ENCODE measurements around the gene HLCS.

The HLCS gene

DNA sequence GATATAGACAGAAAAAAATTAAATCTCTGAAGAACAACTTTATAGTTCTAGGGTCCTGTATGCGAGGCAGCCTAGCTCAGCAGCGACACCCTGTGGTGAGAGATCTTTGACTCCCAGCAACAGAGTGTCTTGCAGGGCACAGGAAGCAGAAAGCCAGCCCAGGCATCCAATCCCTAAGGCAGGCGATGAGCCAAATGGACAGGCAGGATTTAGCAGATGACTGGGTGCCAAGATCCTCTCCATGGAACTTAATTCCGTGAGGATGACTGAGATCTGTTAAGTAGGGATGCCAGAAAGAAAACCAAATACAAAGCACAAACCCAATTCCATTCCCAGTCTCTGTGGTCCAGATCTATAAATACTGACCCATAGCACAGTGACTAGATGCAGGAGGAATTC is 38.8 kb downstream of the HLCS start:
- Histone ChIP-seq H3K9me3 (replicated peaks; ENCODE audit: insufficient read depth, low read length) (no peaks in the 10 kb centered on the region), H3K4me2 (ENCODE audit: low read depth, low read length) (no peak overlapping the region), H3K27me3 (replicated peaks; ENCODE audit: insufficient read depth, low read length) (no peaks in the 10 kb centered on the region), H4K20me1 (ENCODE audit: insufficient read depth, low read length) (no peaks in the 10 kb centered on the region), H3K9ac (ENCODE audit: low read length) (no peak overlapping the region), H3K4me3 (ENCODE audit: low read length) (no peak overlapping the region), H3K36me3 (replicated peaks; ENCODE audit: insufficient read depth, low read length) (no peaks in the 10 kb centered on the region), H3F3A (ENCODE audit: insufficient read depth, low read length) (no peaks in the 10 kb centered on the region), H3K9me2 (replicated peaks; ENCODE audit: insufficient read depth, low read length) (no peaks in the 10 kb centered on the region), H3K4me1 (ENCODE audit: low read length) (peaks cover 12% of the 10 kb centered on the region), H3K79me2 (ENCODE audit: low read length) (no peaks in the 10 kb centered on the region), H2AFZ (ENCODE audit: low read length) (no peak overlapping the region), H3K27ac (ENCODE audit: low read length) (no peak overlapping the region)
- peak; percentile 74 for DNase-seq
- no peak for TF ChIP-seq EZH2 (optimal IDR thresholded peaks at IDR 0.05; ENCODE audit: low read depth, low read length)
- TF ChIP-seq, protein P1, sequence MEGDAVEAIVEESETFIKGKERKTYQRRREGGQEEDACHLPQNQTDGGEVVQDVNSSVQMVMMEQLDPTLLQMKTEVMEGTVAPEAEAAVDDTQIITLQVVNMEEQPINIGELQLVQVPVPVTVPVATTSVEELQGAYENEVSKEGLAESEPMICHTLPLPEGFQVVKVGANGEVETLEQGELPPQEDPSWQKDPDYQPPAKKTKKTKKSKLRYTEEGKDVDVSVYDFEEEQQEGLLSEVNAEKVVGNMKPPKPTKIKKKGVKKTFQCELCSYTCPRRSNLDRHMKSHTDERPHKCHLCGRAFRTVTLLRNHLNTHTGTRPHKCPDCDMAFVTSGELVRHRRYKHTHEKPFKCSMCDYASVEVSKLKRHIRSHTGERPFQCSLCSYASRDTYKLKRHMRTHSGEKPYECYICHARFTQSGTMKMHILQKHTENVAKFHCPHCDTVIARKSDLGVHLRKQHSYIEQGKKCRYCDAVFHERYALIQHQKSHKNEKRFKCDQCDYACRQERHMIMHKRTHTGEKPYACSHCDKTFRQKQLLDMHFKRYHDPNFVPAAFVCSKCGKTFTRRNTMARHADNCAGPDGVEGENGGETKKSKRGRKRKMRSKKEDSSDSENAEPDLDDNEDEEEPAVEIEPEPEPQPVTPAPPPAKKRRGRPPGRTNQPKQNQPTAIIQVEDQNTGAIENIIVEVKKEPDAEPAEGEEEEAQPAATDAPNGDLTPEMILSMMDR (IDR thresholded peaks at IDR 0.05; ENCODE audit: low read length): peak; percentile 99

DNA sequence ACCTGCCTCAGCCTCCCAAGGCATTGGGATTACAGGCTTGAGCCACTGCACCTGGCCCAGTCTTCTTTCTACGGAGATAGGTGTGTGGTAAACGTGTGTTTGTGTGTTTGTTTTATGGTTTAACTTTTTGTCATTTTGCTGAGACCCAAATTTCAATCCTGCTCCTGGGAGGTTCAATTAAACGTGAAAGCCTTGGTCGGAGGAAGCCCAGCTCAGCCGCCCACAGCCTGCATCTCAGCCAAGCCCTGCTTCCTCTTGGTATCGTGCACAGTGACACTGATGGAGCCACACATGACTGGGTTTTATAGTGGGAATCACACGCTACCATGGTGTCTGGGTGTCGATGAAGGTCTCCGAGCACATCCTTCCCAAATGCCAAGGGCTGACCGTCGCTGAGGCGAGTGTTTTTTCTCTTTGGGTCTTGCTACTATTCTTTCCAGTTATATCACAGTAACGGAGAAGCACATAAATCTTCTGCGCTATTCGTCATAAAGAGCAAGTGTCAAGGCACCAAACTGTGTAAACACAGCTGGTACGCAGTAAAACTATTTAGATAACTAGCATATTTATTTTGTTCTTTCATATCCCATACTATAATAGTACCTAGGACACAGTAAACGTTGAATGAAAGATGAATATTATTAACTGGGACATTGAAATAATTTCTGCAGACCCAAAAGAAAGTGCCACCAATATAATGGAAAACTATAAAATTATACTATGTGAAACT is 39.3 kb downstream of the HLCS start:
- DNase-seq: no peak
- Histone ChIP-seq H3K36me3 (replicated peaks; ENCODE audit: insufficient read depth, low read length) (no peaks in the 10 kb centered on the region), H3K4me2 (ENCODE audit: low read depth, low read length) (no peak overlapping the region), H3K9me3 (replicated peaks; ENCODE audit: insufficient read depth, low read length) (no peaks in the 10 kb centered on the region), H3K4me1 (ENCODE audit: low read length) (peaks cover 12% of the 10 kb centered on the region), H3K9me2 (replicated peaks; ENCODE audit: insufficient read depth, low read length) (no peaks in the 10 kb centered on the region), H4K20me1 (ENCODE audit: insufficient read depth, low read length) (no peaks in the 10 kb centered on the region), H3K79me2 (ENCODE audit: low read length) (no peaks in the 10 kb centered on the region), H3K27me3 (replicated peaks; ENCODE audit: insufficient read depth, low read length) (no peaks in the 10 kb centered on the region), H3K9ac (ENCODE audit: low read length) (no peak overlapping the region), H2AFZ (ENCODE audit: low read length) (no peak overlapping the region), H3F3A (ENCODE audit: insufficient read depth, low read length) (no peaks in the 10 kb centered on the region), H3K4me3 (ENCODE audit: low read length) (no peak overlapping the region), H3K27ac (ENCODE audit: low read length) (no peak overlapping the region)
- TF ChIP-seq EZH2 (optimal IDR thresholded peaks at IDR 0.05; ENCODE audit: low read depth, low read length): no peak
- TF ChIP-seq EZH2phosphoT487 (IDR thresholded peaks at IDR 0.05; ENCODE audit: low read length): no peak
- TF ChIP-seq, protein P1 (IDR thresholded peaks at IDR 0.05; ENCODE audit: low read length): no peak

DNA sequence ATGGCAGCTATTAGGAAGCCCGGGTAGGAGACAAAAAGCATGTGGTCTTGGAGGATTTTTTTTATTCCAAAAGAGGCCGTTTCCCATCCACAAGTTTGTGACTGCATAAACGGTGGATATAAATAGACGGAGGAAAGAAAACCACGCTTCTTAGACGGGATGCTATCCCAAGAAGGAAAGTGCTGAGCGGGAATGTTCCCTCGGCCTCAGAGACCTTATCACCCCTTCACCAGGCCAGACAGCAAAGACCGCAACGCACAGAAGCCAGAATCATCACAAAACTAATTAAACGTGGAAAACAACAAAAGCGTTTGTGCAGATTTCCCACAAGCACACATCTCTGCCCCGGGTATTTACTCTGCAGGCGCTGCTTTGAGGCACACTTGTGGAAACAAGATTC is 43.2 kb downstream of the HLCS start:
- no peak for DNase-seq
- no peaks in the 10 kb centered on the region for H3K9me2 ChIP-seq (replicated peaks; ENCODE audit: insufficient read depth, low read length)

More for the DNA sequence above, 43.2 kb downstream of the HLCS start:
- TF ChIP-seq EZH2 (optimal IDR thresholded peaks at IDR 0.05; ENCODE audit: low read depth, low read length): no peak
- TF ChIP-seq, protein P1 (IDR thresholded peaks at IDR 0.05; ENCODE audit: low read length): no peak
- no peak for TF ChIP-seq EZH2phosphoT487 (IDR thresholded peaks at IDR 0.05; ENCODE audit: low read length)
- Histone ChIP-seq H3K4me2 (ENCODE audit: low read depth, low read length) (no peak overlapping the region), H2AFZ (ENCODE audit: low read length) (no peak overlapping the region), H3K27me3 (replicated peaks; ENCODE audit: insufficient read depth, low read length) (no peaks in the 10 kb centered on the region), H3K9ac (ENCODE audit: low read length) (no peak overlapping the region), H3K27ac (ENCODE audit: low read length) (no peak overlapping the region), H3K36me3 (replicated peaks; ENCODE audit: insufficient read depth, low read length) (no peaks in the 10 kb centered on the region), H4K20me1 (ENCODE audit: insufficient read depth, low read length) (no peaks in the 10 kb centered on the region), H3K79me2 (ENCODE audit: low read length) (no peaks in the 10 kb centered on the region), H3K9me3 (replicated peaks; ENCODE audit: insufficient read depth, low read length) (no peaks in the 10 kb centered on the region), H3F3A (ENCODE audit: insufficient read depth, low read length) (no peaks in the 10 kb centered on the region), H3K4me1 (ENCODE audit: low read length) (no peaks in the 10 kb centered on the region), H3K4me3 (ENCODE audit: low read length) (no peak overlapping the region)
